SK-MEL-5 (cell line): ENCODE measurements around the gene GIPC3. TPM values are rescaled to one million over a fixed set of nuclear protein-coding genes. Genes with fewer than 3 reads are reported as not detected.
A peak's percentile ranks its signal among the peaks of the same experiment; 100 is the strongest.

Experiments
- DNase-seq: peaks from one replicate; pipeline ENCODE4 v3.0.0-alpha.2; 2016; ENCODE audit warnings: low read depth, low spot score
- in situ Hi-C: cut with HindIII; loops from 2 replicates; pipeline ENCODE4 v1.10.0; 2016; ENCODE audit warnings: low sequenced_read_pairs, high pct_unique_total_duplicates, low pct_unique_long_range_greater_than_20kb
- total RNA-seq: library from RNA; depleted of rRNA; stranded (reverse); fragments of >200 nt; shearing (Covaris generic); gene quantifications from 2 replicates; pipeline ENCODE4 v1.2.3, GENCODE V29; 2014

GIPC3 gene
- total RNA-seq, 1 experiment from 2014 or later, result 0.29 TPM

GRCh38 chr19:3590991-3591659, 5.8 kb downstream of the GIPC3 start:
- DNase-seq, result no peak
- in situ Hi-C loops, result no loop called here

DNA sequence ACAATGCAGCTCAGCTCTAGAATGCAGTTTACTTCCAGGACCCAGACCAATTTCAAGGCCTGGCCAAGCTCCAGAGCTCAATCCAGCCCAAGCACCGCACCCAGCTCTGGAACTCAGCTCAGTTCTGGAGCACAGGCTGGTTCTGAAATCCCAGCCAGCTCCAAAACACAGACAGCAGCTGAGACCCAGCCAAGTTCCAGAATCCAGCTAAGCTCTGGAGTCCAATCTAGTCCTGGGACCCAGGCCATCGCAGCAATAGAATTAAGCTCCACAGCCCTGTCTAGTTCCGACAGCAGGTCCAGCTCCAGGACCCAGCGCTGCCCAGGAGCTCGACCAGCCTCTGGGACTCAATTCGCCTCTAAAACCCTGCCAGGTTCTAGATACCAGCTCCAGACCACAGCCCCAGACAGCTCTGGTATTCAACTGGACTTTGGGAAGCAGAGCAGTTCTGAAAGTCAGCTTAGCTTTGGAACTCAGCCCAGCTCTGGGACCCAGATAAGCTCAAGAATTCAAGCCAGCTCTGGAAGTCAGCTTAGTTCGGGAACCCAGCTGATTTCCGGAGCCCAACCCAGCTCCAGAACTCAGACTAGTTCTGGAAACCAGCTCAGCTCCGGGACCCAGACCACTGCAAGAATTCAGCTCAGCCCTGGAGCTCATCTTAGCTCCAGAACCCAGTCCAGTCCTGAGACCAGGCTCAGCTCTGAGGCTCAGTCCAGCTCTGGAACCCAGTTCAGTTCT, 6.8 kb downstream of the GIPC3 start:
- no peak for DNase-seq

DNA sequence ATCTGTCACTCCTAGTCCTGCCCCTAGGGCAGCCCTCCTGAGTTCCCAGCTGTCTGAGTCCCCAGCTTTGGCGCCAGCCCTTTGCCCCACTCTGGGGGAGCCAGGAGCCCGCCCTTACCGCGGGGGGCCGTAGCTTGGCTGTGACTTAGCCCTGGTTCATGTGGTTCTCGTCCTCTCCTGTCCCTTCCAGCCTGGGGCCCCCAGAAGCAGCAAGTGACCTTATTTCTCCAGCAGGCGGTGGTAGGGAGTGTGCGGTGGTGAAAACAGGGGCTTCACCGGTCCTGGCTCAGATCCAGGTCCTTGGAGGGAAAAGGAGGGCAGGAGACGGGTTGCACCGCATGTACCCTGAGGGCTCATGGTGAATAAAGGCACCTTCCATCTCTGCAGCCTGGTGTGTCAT, 7.9 kb downstream of the GIPC3 start:
- in situ Hi-C loops, result no loop called here
- no peak for DNase-seq

More for the DNA sequence above, 6.8 kb downstream of the GIPC3 start:
- in situ Hi-C loops, result no loop called here

- in situ Hi-C loops, result no loop called here
- DNase-seq, result no peak
Measured at GRCh38 chr19:3595521-3596061, 10.3 kb downstream of the GIPC3 start.

DNA sequence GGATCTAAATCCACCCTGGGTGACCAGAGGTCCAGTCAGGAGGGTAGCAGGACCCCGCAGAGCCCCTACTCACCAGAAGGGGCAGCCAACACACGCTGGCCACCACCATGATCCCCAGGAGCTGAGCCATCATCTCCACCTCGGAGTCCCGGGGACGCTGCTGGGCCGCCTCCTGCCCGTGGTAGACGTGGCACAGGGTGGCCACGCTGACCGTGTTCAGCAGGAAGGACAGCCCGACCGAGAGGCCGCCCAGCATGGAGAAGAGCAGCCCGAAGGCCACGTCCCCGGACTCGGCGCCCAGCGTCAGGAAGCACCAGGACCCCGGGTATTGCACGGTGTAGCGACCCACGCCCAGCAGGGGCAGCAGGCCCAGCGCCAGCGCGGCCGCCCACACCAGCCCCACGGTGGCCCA, 14.5 kb downstream of the GIPC3 start:
- no peak for DNase-seq
- in situ Hi-C loops, result no loop called here

DNA sequence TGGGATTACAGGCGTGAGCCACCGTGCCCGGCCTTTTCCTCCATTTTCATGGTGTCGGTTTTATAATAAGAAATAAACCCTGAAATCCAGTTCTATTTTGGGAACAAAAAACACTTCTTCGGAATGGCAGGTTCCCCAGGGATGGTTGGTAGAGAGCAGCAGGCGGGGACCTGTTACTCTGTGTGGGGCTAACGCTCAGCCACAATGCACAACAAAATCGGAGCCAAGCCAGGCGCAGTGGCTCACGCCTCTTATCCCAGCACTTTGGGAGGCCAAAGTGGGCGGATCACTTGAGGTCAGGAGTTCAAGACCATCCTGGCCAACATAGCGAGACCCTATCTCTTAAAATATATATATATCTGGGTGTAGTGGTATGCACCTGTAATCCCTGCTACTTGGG, 15.7 kb downstream of the GIPC3 start:
- in situ Hi-C loops, result no loop called here
- no peak for DNase-seq

DNA sequence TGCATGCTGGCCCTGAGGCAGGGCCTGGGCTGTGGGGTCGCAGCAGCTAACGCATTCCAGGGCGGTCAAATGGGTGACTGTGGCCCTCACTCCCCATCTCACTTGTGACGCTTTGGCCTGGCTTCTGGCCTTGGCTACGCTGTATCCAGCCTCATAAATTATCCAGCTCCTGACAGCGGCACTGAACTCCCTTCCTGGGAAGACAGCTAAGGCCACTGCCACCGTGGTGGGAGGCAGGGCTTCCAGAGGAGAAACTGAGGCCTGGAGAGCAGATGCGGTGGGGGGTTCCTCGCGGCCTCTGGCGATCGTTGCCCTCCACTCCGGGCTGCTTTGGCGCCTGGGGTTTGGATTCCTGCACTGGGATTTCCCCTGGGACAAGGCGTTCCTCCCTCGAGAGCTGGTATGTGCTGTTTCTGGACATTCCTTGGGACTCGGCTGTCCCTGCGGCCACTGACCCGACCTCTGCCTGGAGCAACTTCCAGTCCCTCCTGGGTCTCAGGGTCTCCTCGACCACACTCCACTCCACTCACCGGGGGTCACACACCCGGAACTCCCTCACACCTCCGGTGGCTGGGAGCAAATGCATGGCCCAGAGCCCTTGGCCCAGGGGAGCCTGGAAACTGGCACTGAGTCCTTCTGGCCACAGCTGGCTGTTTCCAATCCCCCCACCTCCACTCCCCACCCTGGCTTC, 18.0 kb downstream of the GIPC3 start:
- no peak for DNase-seq
- in situ Hi-C loops, result no loop called here

DNA sequence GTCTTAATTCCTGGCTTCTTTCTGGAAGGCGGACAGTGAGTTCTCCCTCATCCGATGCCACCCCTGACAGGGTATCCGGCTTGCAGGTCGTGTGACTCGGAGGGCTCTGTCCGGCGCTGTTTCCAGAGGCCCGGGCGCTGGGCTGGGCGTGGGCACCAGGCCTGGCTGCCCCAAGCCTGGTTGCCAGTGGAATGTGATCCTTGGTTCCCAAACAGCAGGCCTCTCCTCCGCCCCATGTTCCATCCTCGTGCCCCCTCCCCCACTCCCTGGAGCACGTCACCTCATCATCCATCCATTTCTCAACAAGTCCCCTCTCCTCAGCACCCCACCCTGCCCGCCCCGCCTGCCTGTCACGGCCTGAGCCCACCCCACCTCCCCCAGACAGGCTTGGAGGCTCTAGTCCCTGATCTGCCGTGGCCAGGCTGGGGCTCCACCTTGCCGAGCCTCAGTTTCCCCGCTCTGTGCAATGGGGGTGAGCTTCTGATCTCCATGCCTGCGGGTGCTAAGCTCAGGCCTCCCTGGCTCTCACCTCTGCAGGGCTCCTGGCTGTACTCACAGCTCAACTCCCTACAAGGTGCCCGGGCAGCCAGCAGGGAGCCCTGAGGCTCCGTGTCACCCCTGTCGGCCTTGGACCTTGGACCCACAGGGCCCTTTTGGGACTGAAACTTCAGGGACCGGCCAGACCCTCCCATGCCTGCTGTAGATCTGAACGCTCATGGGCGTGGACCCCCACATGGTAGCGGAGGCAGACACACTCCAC, 19.1 kb downstream of the GIPC3 start:
- DNase-seq, result no peak
- in situ Hi-C loops, result no loop called here

DNA sequence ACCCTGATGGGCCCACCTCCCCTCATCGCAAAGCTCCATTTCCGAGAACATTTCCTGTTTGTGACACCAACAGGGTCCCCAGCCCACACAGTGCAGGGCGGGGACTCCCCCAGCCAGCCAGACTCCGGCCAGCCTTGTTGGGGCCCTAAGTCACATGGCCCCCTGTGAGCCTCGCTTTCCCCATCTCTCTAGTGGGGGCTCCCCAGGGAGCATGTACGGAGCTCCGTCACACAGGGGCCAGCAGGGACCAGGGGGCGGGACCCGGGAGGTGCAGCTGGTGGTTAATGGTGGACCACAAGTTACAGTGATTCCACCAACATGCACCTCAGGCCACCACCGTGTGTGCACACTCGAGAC, 19.7 kb downstream of the GIPC3 start:
- in situ Hi-C loops, result no loop called here
- DNase-seq, result no peak

- in situ Hi-C loops, result no loop called here
- DNase-seq, result no peak
Measured at GRCh38 chr19:3605361-3605760, 20.1 kb downstream of the GIPC3 start.

DNA sequence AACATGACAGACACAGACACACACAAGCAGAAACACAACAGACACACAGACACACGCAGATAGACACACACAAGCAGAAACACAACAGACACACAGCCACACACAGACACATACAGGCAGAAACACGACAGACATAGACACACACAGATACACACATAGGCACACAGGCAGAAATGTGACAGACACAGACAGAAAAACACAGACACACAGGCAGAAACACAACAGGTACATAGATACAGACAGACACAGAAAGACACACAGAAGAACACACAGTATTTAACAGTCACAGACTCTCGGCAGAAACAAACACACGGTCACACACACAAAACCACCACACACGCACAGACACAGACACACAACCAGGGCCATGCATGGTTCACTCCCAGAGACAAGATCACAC, 20.5 kb downstream of the GIPC3 start:
- DNase-seq, result no peak

GRCh38 chr19:3606174-3606689, 21.0 kb downstream of the GIPC3 start:
- no peak for DNase-seq
- in situ Hi-C loops, result no loop called here

More for the DNA sequence above, 20.5 kb downstream of the GIPC3 start:
- in situ Hi-C loops, result no loop called here

- DNase-seq, result peak; percentile 44
Measured at GRCh38 chr19:3606690-3607289, 21.5 kb downstream of the GIPC3 start, which contains the start of gene TBXA2R. Gene TBXA2R (minus strand): TSS chr19:3606875. CDS start chr19:3600634, 6,241 bp downstream.

DNA sequence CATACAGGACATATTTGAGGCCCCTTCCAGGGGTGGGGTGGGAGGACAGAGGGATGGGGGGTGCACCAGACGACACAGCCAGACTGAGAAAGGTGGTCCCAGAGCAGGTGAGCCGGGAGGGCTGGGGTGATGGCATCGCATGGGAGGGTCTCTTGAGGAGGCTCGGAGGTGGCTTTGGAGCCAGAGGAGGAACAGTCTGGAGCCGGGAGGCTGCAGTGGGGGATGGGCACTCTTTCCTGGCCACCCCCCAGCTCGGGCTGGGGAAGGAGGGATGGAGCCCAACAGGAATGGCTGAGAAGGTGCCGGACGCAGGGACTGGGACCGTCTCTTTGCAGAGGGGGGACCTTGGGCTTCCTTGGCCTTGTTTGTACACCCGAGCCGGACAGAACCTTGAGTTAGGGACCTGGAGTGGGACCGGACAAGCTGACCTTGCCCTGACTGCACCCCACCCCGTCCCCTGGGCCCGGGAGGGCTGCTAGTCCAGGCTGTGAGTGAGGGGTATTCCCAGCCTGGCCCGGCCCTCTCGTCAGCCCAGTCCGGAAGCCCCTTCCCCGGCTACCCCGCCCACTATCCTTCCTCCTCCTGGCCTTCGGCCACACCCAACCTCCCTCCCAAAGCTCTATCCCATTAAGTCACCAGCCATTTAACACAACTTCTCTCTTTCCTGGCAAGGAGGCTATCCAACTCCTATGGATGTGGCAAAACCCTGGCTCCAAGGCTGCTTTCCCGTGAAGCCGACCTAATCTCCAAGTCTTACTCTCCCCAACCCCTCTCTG, 22.2 kb downstream of the GIPC3 start:
- in situ Hi-C loops, result no loop called here
- no peak for DNase-seq

More at GRCh38 chr19:3606690-3607289, 21.5 kb downstream of the GIPC3 start, which contains the start of gene TBXA2R:
- in situ Hi-C loops, result no loop called here

DNA sequence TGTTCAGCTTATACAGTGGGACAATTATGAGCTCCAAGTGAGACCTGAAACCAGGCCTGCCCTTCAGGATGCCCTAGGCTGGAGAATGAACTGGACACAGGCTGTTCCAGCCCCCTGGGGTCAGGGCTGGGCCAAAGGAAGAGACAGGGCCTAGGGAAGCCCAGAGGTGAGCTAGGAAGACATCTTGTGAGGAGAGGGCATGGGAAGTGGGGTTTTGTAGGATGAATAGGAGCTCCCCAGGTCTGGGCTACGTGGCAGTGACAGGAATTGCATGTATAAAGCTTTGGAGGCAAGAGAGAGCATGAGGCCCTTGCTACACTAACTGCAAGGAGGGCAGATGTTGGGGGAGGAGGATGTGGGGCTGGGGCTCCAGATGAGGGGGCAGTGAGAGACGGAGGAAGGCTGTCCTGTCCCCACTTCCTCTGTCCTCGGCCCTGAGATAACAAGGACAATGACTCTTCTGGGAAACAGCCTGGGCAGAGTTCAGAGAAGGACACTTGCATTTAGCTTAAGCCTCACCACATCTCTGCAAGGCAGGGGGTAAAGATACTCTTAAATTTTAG, 22.9 kb downstream of the GIPC3 start:
- DNase-seq, result no peak
- in situ Hi-C loops, result no loop called here

GRCh38 chr19:3608750-3609322, 23.6 kb downstream of the GIPC3 start:
- in situ Hi-C loops, result no loop called here
- DNase-seq, result no peak
